WTC11 (cell line): ENCODE data around the gene ICAM1. TPM values are rescaled to one million over a fixed set of nuclear protein-coding genes. Genes with fewer than 3 reads are reported as not detected.
"Not testable (repeated sequence)": the region's sequence is repeated elsewhere in the genome, so short reads cannot be mapped to it uniquely, and the experiment has no call there.

Experiments
- ATAC-seq: fragments of 200-7000 bp; cut with Tn5 transposase; 2 replicates; pipeline ENCODE4 v1.10.0; 2021; ENCODE audit warnings: mild to moderate bottlenecking, moderate library complexity
- CTCF ChIA-PET: fragments of 300-600 bp; sonication (Branson Sonifier 250); formaldehyde crosslinking; loops from one replicate; lab custom pipeline; 2021; ENCODE audit warnings: antibody characterized with exemption; lab: Charles Lee
- POLR2A ChIA-PET: fragments of 350-600 bp; sonication (Branson Sonifier 250); formaldehyde crosslinking; loops from one replicate; lab custom pipeline; 2021; ENCODE audit warnings: antibody characterized with exemption; lab: Charles Lee
- DNase-seq: peaks from one replicate; pipeline ENCODE4 v3.0.0; 2021; ENCODE audit warnings: low spot score
- H3K27ac Mint-ChIP-seq: 2 replicates; pipeline ENCODE4 v1.8.0; 2021; ENCODE audit warnings: mixed read lengths
- H3K27me3 Mint-ChIP-seq: 2 replicates; pipeline ENCODE4 v1.8.0; 2021; ENCODE audit warnings: low read depth, mild to moderate bottlenecking, moderate library complexity, mixed read lengths
- H3K36me3 Mint-ChIP-seq: 2 replicates; pipeline ENCODE4 v1.8.0; 2021; ENCODE audit warnings: mixed read lengths
- H3K4me1 Mint-ChIP-seq: 2 replicates; pipeline ENCODE4 v1.8.0; 2022; ENCODE audit warnings: mixed read lengths
- H3K4me3 Mint-ChIP-seq: 2 replicates; pipeline ENCODE4 v1.8.0; 2021; ENCODE audit warnings: mild to moderate bottlenecking, moderate library complexity, mixed read lengths
- H3K9me3 Mint-ChIP-seq: 2 replicates; pipeline ENCODE4 v1.8.0; 2021; ENCODE audit warnings: mixed read lengths
- ATF1 ChIP-seq: sonication (generic); formaldehyde crosslinking; IDR thresholded peaks from 2 replicates; pipeline ENCODE4 v1.8.1; 2023; ENCODE audit warnings: mild to moderate bottlenecking, moderate library complexity, missing genetic modification reagents
- E2F5 ChIP-seq: sonication (generic); formaldehyde crosslinking; IDR thresholded peaks from 2 replicates; pipeline ENCODE4 v1.8.1; 2022; ENCODE audit warnings: mild to moderate bottlenecking, moderate library complexity, missing genetic modification reagents
- FOXJ3 ChIP-seq: sonication (generic); formaldehyde crosslinking; IDR thresholded peaks from 2 replicates; pipeline ENCODE4 v1.9.0; 2021; ENCODE audit warnings: missing genetic modification reagents, mild to moderate bottlenecking, borderline replicate concordance
- GRHL2 ChIP-seq: fragments of 250-450 bp; sonication (Bioruptor Pico); IDR thresholded peaks from 2 replicates; pipeline ENCODE4 v1.8.0; 2022; ENCODE audit warnings: mild to moderate bottlenecking, moderate library complexity; ENCODE audit not compliant: insufficient replicate concordance, severe bottlenecking
- HMGA2 ChIP-seq: fragments of 250-450 bp; sonication (Bioruptor Pico); IDR thresholded peaks from 2 replicates; pipeline ENCODE4 v1.4.0; 2021; ENCODE audit warnings: mild to moderate bottlenecking, moderate library complexity
- HMGXB4 ChIP-seq: sonication (generic); formaldehyde crosslinking; IDR thresholded peaks from 2 replicates; pipeline ENCODE4 v1.8.1; 2023; ENCODE audit warnings: mild to moderate bottlenecking, moderate library complexity, missing genetic modification reagents
- IRF1 ChIP-seq: sonication (generic); formaldehyde crosslinking; IDR thresholded peaks from 2 replicates; pipeline ENCODE4 v1.8.0; 2023; ENCODE audit warnings: missing genetic modification reagents
- JAZF1 ChIP-seq: fragments of 250-450 bp; sonication (Bioruptor Pico); IDR thresholded peaks from 2 replicates; pipeline ENCODE4 v1.9.0; 2021; ENCODE audit warnings: moderate library complexity, mild to moderate bottlenecking, inconsistent platforms
- NFE2L1 ChIP-seq: sonication (generic); formaldehyde crosslinking; IDR thresholded peaks from 2 replicates; pipeline ENCODE4 v1.8.1; 2023; ENCODE audit warnings: missing genetic modification reagents
- NFYB ChIP-seq: sonication (generic); formaldehyde crosslinking; conservative IDR thresholded peaks from 2 replicates; pipeline ENCODE4 v1.8.0; 2022; ENCODE audit warnings: low read depth, missing genetic modification reagents
- OVOL2 ChIP-seq: fragments of 250-450 bp; sonication (Bioruptor Pico); IDR thresholded peaks from 2 replicates; pipeline ENCODE4 v1.9.0; 2021; ENCODE audit warnings: mild to moderate bottlenecking, borderline replicate concordance
- PRRX2 ChIP-seq: fragments of 250-450 bp; sonication (Bioruptor Pico); IDR thresholded peaks from 2 replicates; pipeline ENCODE4 v1.8.0; 2021; ENCODE audit warnings: mild to moderate bottlenecking
- TP53 ChIP-seq: sonication (generic); formaldehyde crosslinking; IDR thresholded peaks from 2 replicates; pipeline ENCODE4 v1.8.1; 2023; ENCODE audit warnings: mild to moderate bottlenecking, missing genetic modification reagents
- ZNF219 ChIP-seq: sonication (generic); formaldehyde crosslinking; IDR thresholded peaks from 2 replicates; pipeline ENCODE4 v1.8.0; 2023; ENCODE audit warnings: missing genetic modification reagents, mild to moderate bottlenecking, borderline replicate concordance
- ZNF263 ChIP-seq: sonication (generic); formaldehyde crosslinking; IDR thresholded peaks from 2 replicates; pipeline ENCODE4 v1.8.1; 2022; ENCODE audit warnings: low read depth, mild to moderate bottlenecking, moderate library complexity, missing genetic modification reagents
- ZNF532 ChIP-seq: fragments of 250-450 bp; sonication (Bioruptor Pico); IDR thresholded peaks from 2 replicates; pipeline ENCODE4 v1.9.0; 2021; ENCODE audit warnings: mild to moderate bottlenecking, borderline replicate concordance
- total RNA-seq: library from RNA; stranded (reverse); gene quantifications from 3 replicates; pipeline ENCODE4 v1.2.3, GENCODE V29; 2021
- TF ChIP-seq, protein P1 (sequence below): sonication (generic); formaldehyde crosslinking; IDR thresholded peaks from 2 replicates; pipeline ENCODE4 v1.8.1; 2022; ENCODE audit warnings: missing genetic modification reagents, borderline replicate concordance
- TF ChIP-seq, protein P2 (sequence below): sonication (generic); formaldehyde crosslinking; IDR thresholded peaks from 2 replicates; pipeline ENCODE4 v1.8.0; 2022; ENCODE audit warnings: mild to moderate bottlenecking, missing genetic modification reagents
- TF ChIP-seq, protein P3 (sequence below): fragments of 200-600 bp; IDR thresholded peaks from 2 replicates; pipeline ENCODE4 v1.8.0; 2022; ENCODE audit warnings: antibody characterized with exemption

The ICAM1 gene
- total RNA-seq, 1 experiment from 2014 or later = 3.8 TPM

DNA sequence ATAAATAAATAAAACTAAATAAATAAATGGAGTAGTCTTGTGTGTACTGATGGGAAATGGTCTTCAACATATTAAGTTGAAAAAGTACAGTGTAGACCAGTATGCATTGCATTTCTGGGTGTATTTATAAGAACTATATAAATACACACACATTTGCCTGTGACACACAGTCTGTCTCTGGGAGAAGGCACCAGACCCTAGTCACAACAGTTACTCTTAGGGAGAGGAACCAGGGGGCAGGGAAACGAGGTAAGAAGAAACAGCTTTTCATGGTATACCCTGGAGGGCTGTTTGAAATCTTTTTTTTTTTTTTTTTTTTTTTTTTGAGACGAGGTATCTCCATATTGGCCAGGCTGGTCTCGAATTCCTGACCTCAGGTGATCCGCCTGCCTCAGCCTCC lies 37.0 kb upstream of the ICAM1 start (continued):
- TF ChIP-seq, protein P1, sequence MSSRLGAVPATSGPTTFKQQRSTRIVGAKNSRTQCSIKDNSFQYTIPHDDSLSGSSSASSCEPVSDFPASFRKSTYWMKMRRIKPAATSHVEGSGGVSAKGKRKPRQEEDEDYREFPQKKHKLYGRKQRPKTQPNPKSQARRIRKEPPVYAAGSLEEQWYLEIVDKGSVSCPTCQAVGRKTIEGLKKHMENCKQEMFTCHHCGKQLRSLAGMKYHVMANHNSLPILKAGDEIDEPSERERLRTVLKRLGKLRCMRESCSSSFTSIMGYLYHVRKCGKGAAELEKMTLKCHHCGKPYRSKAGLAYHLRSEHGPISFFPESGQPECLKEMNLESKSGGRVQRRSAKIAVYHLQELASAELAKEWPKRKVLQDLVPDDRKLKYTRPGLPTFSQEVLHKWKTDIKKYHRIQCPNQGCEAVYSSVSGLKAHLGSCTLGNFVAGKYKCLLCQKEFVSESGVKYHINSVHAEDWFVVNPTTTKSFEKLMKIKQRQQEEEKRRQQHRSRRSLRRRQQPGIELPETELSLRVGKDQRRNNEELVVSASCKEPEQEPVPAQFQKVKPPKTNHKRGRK (CRISPR knock-in tag) = no peak

GRCh38 chr19:10235003-10235402 lies 35.9 kb upstream of the ICAM1 start:
- no peak for TF ChIP-seq FOXJ3 (CRISPR knock-in tag)
- TF ChIP-seq ZNF532 (CRISPR knock-in tag) = no peak
- TF ChIP-seq, protein P2, sequence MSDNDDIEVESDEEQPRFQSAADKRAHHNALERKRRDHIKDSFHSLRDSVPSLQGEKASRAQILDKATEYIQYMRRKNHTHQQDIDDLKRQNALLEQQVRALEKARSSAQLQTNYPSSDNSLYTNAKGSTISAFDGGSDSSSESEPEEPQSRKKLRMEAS (CRISPR knock-in tag) = no peak
- TF ChIP-seq IRF1 = no peak
- no peak for TF ChIP-seq ZNF219 (CRISPR knock-in tag)
- no peak for TF ChIP-seq JAZF1
- TF ChIP-seq HMGA2 = no peak
- TF ChIP-seq PRRX2 = no peak
- no peak for TF ChIP-seq HMGXB4 (CRISPR knock-in tag)
- TF ChIP-seq NFE2L1 (CRISPR knock-in tag) = no peak
- TF ChIP-seq ATF1 (CRISPR knock-in tag) = no peak
- TF ChIP-seq E2F5 (CRISPR knock-in tag) = no peak
- TF ChIP-seq OVOL2 (CRISPR knock-in tag) = no peak
- TF ChIP-seq TP53 (CRISPR knock-in tag) = no peak
- no peak for TF ChIP-seq NFYB (CRISPR knock-in tag)
- TF ChIP-seq, protein P3, sequence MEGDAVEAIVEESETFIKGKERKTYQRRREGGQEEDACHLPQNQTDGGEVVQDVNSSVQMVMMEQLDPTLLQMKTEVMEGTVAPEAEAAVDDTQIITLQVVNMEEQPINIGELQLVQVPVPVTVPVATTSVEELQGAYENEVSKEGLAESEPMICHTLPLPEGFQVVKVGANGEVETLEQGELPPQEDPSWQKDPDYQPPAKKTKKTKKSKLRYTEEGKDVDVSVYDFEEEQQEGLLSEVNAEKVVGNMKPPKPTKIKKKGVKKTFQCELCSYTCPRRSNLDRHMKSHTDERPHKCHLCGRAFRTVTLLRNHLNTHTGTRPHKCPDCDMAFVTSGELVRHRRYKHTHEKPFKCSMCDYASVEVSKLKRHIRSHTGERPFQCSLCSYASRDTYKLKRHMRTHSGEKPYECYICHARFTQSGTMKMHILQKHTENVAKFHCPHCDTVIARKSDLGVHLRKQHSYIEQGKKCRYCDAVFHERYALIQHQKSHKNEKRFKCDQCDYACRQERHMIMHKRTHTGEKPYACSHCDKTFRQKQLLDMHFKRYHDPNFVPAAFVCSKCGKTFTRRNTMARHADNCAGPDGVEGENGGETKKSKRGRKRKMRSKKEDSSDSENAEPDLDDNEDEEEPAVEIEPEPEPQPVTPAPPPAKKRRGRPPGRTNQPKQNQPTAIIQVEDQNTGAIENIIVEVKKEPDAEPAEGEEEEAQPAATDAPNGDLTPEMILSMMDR = no peak
- TF ChIP-seq ZNF263 (CRISPR knock-in tag) = no peak
- TF ChIP-seq GRHL2 (CRISPR knock-in tag) = no peak
- Mint-ChIP-seq H3K9me3 (no peaks in the 10 kb centered on the region), H3K36me3 (no peaks in the 10 kb centered on the region), H3K4me3 (no peak overlapping the region), H3K27ac (no peak overlapping the region), H3K27me3 (no peaks in the 10 kb centered on the region; the same call in 1 of the 2 replicates), H3K4me1 (peaks cover 6% of the 10 kb centered on the region)
- DNase-seq (no peak), ATAC-seq (no peak)
- ChIA-PET POLR2A (no interaction called here), CTCF (interaction anchor here (0.7 to 2.9 kb wide), 3 partner anchors 15 to 43 kb away, joined by 3 to 11 read pairs (median 10); no protein-coding TSS in a partner anchor)

GRCh38 chr19:10235409-10235808 lies 35.5 kb upstream of the ICAM1 start:
- H3K4me3 Mint-ChIP-seq, H3K36me3 Mint-ChIP-seq, H3K27me3 Mint-ChIP-seq, H3K4me1 Mint-ChIP-seq, H3K9me3 Mint-ChIP-seq, POLR2A ChIA-PET, DNase-seq, ATAC-seq, H3K27ac Mint-ChIP-seq: not testable (repeated sequence)
- CTCF ChIA-PET = interaction anchor here (1.1 to 2.9 kb wide), 4 partner anchors 8 to 23 kb away, joined by 4 to 11 read pairs (median 9); no protein-coding TSS in a partner anchor
